ENCODE measurements around the gene TMEM115.

Gene TMEM115

GRCh38 chr3:50358911-50359759, at the start of gene TMEM115:
Gene TMEM115 (minus strand): TSS chr3:50359521. CDS start chr3:50359063, 458 bp downstream.
- H3K27ac ChIP-seq = peak within 1 kb of the TSS; percentile 84
- H2AFZ ChIP-seq = peak within 1 kb of the TSS; percentile 72
- H3K27me3 ChIP-seq (ENCODE audit: control insufficient read depth, insufficient read depth, low read length) = no peaks in the 10 kb centered on the region
- no peaks in the 10 kb centered on the region for H3K9me3 ChIP-seq (ENCODE audit: control insufficient read depth, low read length)
- no peaks in the 10 kb centered on the region for H3K36me3 ChIP-seq (ENCODE audit: control insufficient read depth, insufficient read depth, low read length)
- H3K9ac ChIP-seq = peak within 1 kb of the TSS; percentile 89
- peak within 1 kb of the TSS; percentile 95 for H3K4me2 ChIP-seq (ENCODE audit: low read length)
- peaks cover 34% of the 10 kb centered on the region for H3K4me1 ChIP-seq
- no peak for TF ChIP-seq CTCF (IDR thresholded peaks at IDR 0.05)
- H3K79me2 ChIP-seq = peaks cover 27% of the 10 kb centered on the region
- peak within 1 kb of the TSS; percentile 85 for H3K4me3 ChIP-seq (ENCODE audit: low read depth, low read length)

GRCh38 chr3:50408443-50408944, 49.2 kb upstream of the TMEM115 start:
- no peak overlapping the region for H3K4me2 ChIP-seq (ENCODE audit: low read length)

GRCh38 chr3:50406487-50406886, 47.2 kb upstream of the TMEM115 start:
- H3K79me2 ChIP-seq = no peaks in the 10 kb centered on the region
- H3K36me3 ChIP-seq (ENCODE audit: control insufficient read depth, insufficient read depth, low read length) = no peaks in the 10 kb centered on the region
- no peak overlapping the region for H3K4me3 ChIP-seq (ENCODE audit: low read depth, low read length)
- TF ChIP-seq CTCF (IDR thresholded peaks at IDR 0.05) = no peak
- H3K4me1 ChIP-seq = no peaks in the 10 kb centered on the region
- H3K9ac ChIP-seq = no peak overlapping the region
- H2AFZ ChIP-seq = no peak overlapping the region
- H3K27me3 ChIP-seq (ENCODE audit: control insufficient read depth, insufficient read depth, low read length) = no peaks in the 10 kb centered on the region
- H3K4me2 ChIP-seq (ENCODE audit: low read length) = no peak overlapping the region
- H3K9me3 ChIP-seq (ENCODE audit: control insufficient read depth, low read length) = no peaks in the 10 kb centered on the region
- no peak overlapping the region for H3K27ac ChIP-seq

More at GRCh38 chr3:50408443-50408944, 49.2 kb upstream of the TMEM115 start:
- no peaks in the 10 kb centered on the region for H3K27me3 ChIP-seq (ENCODE audit: control insufficient read depth, insufficient read depth, low read length)
- no peak for TF ChIP-seq CTCF (IDR thresholded peaks at IDR 0.05)
- no peaks in the 10 kb centered on the region for H3K4me1 ChIP-seq
- no peak overlapping the region for H2AFZ ChIP-seq
- H3K4me3 ChIP-seq (ENCODE audit: low read depth, low read length) = no peak overlapping the region
- no peaks in the 10 kb centered on the region for H3K36me3 ChIP-seq (ENCODE audit: control insufficient read depth, insufficient read depth, low read length)
- no peak overlapping the region for H3K27ac ChIP-seq
- H3K9ac ChIP-seq = no peak overlapping the region
- no peaks in the 10 kb centered on the region for H3K79me2 ChIP-seq
- no peaks in the 10 kb centered on the region for H3K9me3 ChIP-seq (ENCODE audit: control insufficient read depth, low read length)

GRCh38 chr3:50405249-50405648, 45.9 kb upstream of the TMEM115 start:
- no peaks in the 10 kb centered on the region for H3K79me2 ChIP-seq
- no peak overlapping the region for H2AFZ ChIP-seq
- H3K9me3 ChIP-seq (ENCODE audit: control insufficient read depth, low read length) = no peaks in the 10 kb centered on the region
- no peaks in the 10 kb centered on the region for H3K4me1 ChIP-seq
- no peak overlapping the region for H3K4me2 ChIP-seq (ENCODE audit: low read length)
- H3K27me3 ChIP-seq (ENCODE audit: control insufficient read depth, insufficient read depth, low read length) = no peaks in the 10 kb centered on the region
- H3K9ac ChIP-seq = no peak overlapping the region
- TF ChIP-seq CTCF (IDR thresholded peaks at IDR 0.05) = no peak
- H3K4me3 ChIP-seq (ENCODE audit: low read depth, low read length) = no peak overlapping the region
- no peaks in the 10 kb centered on the region for H3K36me3 ChIP-seq (ENCODE audit: control insufficient read depth, insufficient read depth, low read length)
- H3K27ac ChIP-seq = no peak overlapping the region

Measured in parathyroid adenoma (tissue), 2 donors.